Measurements from ENCODE around the gene INPP4A.

- TF ChIP-seq ARID4B (CRISPR knock-in tag; IDR thresholded peaks at IDR 0.05) (no peak), KAT7 (CRISPR knock-in tag; IDR thresholded peaks at IDR 0.05; ENCODE audit: borderline replicate concordance) (no peak), RUNX1 (IDR thresholded peaks at IDR 0.05; ENCODE audit: low read depth) (no peak), CEBPB (tag; IDR thresholded peaks at IDR 0.05) (no peak), DMBX1 (CRISPR knock-in tag; IDR thresholded peaks at IDR 0.05; ENCODE audit: borderline replicate concordance) (no peak), POLR2AphosphoS2 (IDR thresholded peaks at IDR 0.05; ENCODE audit: low read length) (no peak)
These were observed 26.2 kb downstream of the INPP4A start for GRCh38 chr2:98470851-98471255.
